Prostate gland (tissue), 2 donors: ENCODE measurements around the gene DENND1B. TPM values are rescaled to one million over a fixed set of nuclear protein-coding genes. Genes with fewer than 3 reads are reported as not detected.

Experiments used
- DNase-seq: peaks from one replicate; pipeline ENCODE4 v3.0.0-alpha.2; 2019; ENCODE audit warnings: low spot score
- H3K27ac ChIP-seq, 2 donors: fragments of 200-600 bp; sonication (generic); 2 replicates each; pipeline ENCODE4 v1.5.1; 2017 to 2019
- H3K27me3 ChIP-seq: fragments of 200-600 bp; sonication (generic); replicated peaks from 2 replicates; pipeline ENCODE4 v1.5.1; 2019; ENCODE audit not compliant: insufficient read depth
- H3K36me3 ChIP-seq, 2 donors: fragments of 200-600 bp; sonication (generic); 1 replicate in 1 of 2; 2 replicates in 1 of 2; pipeline versions ENCODE4 v1.5.1 to v1.8.1; 2017 to 2019
- H3K4me1 ChIP-seq: fragments of 200-600 bp; sonication (generic); replicated peaks from 2 replicates; pipeline ENCODE4 v1.5.1; 2019
- H3K4me3 ChIP-seq, 2 donors: fragments of 200-600 bp; sonication (generic); 2 replicates each; pipeline ENCODE4 v1.5.1; 2017 to 2019
- H3K9me3 ChIP-seq: fragments of 200-600 bp; sonication (generic); 2 replicates; pipeline ENCODE4 v1.5.1; 2017
- POLR2A ChIP-seq: fragments of 450-650 bp; IDR thresholded peaks from one replicate; pipeline ENCODE4 v1.6.1; 2016; ENCODE audit warnings: antibody characterized with exemption, mild to moderate bottlenecking
- POLR2AphosphoS5 ChIP-seq: sonication (generic); formaldehyde crosslinking; IDR thresholded peaks from one replicate; pipeline ENCODE4 v1.6.1; 2017; ENCODE audit warnings: antibody characterized with exemption
- WGBS: methylation state at CpG from one replicate; pipeline ENCODE4 v1.1.5; 2018; 5-methylcytosine and 5-hydroxymethylcytosine counted together
- intact Hi-C: fragments of 100-400 bp; cut with DNase I; formaldehyde crosslinking; loops from one replicate; pipeline ENCODE4 v1.14.2; 2022
- total RNA-seq, 2 donors: library from RNA; depleted of rRNA; stranded (reverse); fragments of >200 nt; gene quantifications; one replicate each; pipeline ENCODE4 v1.1.0, GENCODE V29; 2016
- TF ChIP-seq, protein P1 (sequence below), 4 experiments: fragments of 200-600 bp in 2 of 4; fragments of 450-650 bp in 2 of 4; sonication (generic) in 2 of 4; IDR thresholded peaks; 1 replicate in 3 of 4; 2 replicates in 1 of 4; pipeline ENCODE4 v1.5.1; 2016 to 2019; ENCODE audit warnings: antibody characterized with exemption in 4 of 4, mild to moderate bottlenecking in 2 of 4, moderate library complexity in 2 of 4

Gene DENND1B
- total RNA-seq, 2 donors from 2014 or later = 13.5 to 14.1 TPM

DNA sequence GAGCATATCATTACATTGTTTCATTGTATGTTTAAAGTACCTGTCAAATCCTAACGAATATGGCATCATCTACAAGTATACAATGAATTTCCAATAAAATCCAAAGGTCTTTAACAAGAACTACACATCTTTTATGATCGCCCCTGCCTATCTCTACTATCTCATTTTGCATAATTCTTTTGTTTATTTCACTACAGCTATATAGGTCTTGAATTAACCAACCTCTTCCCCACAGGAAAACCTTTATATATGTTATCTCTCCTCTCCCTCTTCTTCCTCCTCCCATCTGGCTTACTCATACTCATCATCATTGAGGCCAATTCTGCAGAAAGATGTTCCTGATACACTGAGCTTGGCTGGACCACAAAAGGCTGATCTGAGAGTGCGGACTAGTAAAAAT is 175.5 kb downstream of the DENND1B start:
- TF ChIP-seq POLR2AphosphoS5 = no peak
- TF ChIP-seq, protein P1, sequence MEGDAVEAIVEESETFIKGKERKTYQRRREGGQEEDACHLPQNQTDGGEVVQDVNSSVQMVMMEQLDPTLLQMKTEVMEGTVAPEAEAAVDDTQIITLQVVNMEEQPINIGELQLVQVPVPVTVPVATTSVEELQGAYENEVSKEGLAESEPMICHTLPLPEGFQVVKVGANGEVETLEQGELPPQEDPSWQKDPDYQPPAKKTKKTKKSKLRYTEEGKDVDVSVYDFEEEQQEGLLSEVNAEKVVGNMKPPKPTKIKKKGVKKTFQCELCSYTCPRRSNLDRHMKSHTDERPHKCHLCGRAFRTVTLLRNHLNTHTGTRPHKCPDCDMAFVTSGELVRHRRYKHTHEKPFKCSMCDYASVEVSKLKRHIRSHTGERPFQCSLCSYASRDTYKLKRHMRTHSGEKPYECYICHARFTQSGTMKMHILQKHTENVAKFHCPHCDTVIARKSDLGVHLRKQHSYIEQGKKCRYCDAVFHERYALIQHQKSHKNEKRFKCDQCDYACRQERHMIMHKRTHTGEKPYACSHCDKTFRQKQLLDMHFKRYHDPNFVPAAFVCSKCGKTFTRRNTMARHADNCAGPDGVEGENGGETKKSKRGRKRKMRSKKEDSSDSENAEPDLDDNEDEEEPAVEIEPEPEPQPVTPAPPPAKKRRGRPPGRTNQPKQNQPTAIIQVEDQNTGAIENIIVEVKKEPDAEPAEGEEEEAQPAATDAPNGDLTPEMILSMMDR (IDR thresholded peaks at IDR 0.05) = no peak
- no peak for TF ChIP-seq POLR2A
- intact Hi-C loops = no loop called here
- Histone ChIP-seq H3K27me3 (no peaks in the 10 kb centered on the region), H3K36me3 (no peaks in the 10 kb centered on the region), H3K9me3 (no peaks in the 10 kb centered on the region), H3K27ac (no peak overlapping the region), H3K4me1 (no peaks in the 10 kb centered on the region), H3K4me3 (no peak overlapping the region)
- DNase-seq = no peak
- 70% methylated on average over 3 of the region's 3 CpGs for WGBS

DNA sequence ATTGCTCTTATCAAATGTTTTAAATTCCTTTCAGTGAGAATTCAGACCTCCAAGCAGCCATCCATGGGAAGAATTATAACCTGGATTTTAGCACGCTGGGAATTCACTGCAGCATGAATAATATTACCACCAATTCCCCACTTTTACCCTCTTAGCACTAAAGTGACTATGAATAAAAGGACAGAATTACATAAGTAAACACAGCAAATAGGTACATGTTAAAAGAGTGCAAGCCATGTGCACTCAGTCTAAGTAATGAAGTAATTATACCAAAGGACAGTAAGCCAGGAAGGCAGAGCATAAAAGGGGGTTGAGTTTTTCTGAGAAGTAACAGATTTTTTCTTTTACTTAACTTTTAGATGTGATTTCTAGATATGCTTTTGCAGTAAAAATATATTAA is 176.3 kb downstream of the DENND1B start:
- Histone ChIP-seq H3K36me3 (no peaks in the 10 kb centered on the region), H3K9me3 (no peaks in the 10 kb centered on the region), H3K27me3 (no peaks in the 10 kb centered on the region), H3K4me1 (no peaks in the 10 kb centered on the region), H3K27ac (no peak overlapping the region), H3K4me3 (no peak overlapping the region)
- no peak for DNase-seq
- WGBS = 85% methylated on average over 1 of the region's 1 CpG
- no peak for TF ChIP-seq POLR2AphosphoS5
- TF ChIP-seq POLR2A = no peak
- TF ChIP-seq, protein P1 (IDR thresholded peaks at IDR 0.05) = no peak
- intact Hi-C loops = no loop called here

DNA sequence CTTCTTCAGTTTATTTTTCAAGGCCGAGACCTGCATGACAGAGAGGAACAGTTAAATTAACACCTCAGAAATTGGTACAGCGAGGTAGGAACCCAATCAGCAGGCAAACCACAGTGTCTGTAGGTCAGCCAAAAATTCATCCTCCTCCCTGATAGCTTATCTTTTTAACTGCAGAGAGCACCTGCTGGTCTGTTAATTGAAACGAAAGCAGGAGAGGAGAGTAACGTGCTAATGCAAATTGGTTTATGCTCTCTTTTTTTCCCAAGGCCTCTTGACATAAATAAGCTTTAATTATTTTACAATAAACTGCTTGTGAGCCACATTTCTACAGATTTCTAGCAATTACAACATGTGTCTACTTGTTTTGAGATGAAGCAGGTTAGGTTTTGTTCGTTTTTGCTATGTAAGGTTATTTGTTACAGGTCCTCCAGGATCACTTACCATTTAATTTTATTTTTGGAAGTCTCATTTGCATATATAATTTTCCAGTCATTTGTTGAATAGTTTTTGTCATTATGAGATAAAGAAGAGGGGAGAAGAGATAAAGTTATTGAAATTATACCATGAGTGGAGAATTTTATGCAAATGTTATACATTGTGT is 179.9 kb downstream of the DENND1B start:
- intact Hi-C loops = no loop called here
- no peaks in the 10 kb centered on the region for H3K4me1 ChIP-seq

DNA sequence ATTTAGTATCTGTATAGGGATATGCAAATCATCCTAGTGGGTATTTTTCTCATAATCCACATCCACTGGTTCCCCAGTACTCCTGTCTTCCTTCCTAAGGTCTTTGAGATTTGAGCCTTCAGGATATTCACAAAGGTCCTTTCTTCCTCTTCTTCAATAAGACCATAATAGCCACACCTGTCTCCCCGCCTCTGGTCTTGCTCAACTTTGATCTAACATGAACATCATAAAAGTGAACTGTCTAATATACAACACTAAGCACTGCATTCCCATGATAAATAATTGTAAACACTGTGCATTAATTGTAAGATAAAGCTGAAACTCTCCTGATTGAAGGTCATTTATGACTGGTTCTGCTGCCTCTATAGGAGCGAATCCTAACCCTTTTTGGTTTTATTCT is 184.6 kb downstream of the DENND1B start:
- no peak for TF ChIP-seq POLR2AphosphoS5
- TF ChIP-seq POLR2A = no peak
- TF ChIP-seq, protein P1 (IDR thresholded peaks at IDR 0.05) = no peak

More for the DNA sequence above, 179.9 kb downstream of the DENND1B start:
- 70% methylated on average over 5 of the region's 5 CpGs for WGBS
- DNase-seq = no peak
- TF ChIP-seq, protein P1 (IDR thresholded peaks at IDR 0.05) = no peak
- no peak overlapping the region for H3K27ac ChIP-seq
- no peaks in the 10 kb centered on the region for H3K9me3 ChIP-seq
- H3K36me3 ChIP-seq = no peaks in the 10 kb centered on the region
- H3K27me3 ChIP-seq = no peaks in the 10 kb centered on the region
- H3K4me3 ChIP-seq = no peak overlapping the region

DNA sequence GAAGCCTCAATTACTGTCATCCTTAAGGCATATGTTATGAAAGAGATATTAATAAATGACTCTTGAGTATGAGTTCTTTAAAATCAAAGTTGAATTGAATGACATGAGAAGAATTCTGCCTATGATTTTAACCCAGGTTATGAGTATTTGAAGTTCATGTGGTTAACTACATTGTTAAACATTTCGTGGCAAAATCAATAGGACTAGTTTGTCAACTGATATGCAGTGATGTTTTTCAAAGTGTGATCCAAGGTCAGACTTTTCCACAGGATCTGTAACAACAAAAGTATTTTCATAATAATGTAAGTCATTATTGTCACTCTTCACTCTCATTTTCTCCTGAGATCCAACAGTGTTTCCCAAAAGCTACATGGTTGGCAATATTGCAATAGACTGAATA is 189.5 kb downstream of the DENND1B start:
- Histone ChIP-seq H3K27me3 (no peaks in the 10 kb centered on the region), H3K4me3 (no peak overlapping the region), H3K4me1 (no peaks in the 10 kb centered on the region), H3K27ac (no peak overlapping the region), H3K36me3 (no peaks in the 10 kb centered on the region), H3K9me3 (no peaks in the 10 kb centered on the region)
- DNase-seq = no peak
- WGBS = 87% methylated on average over 1 of the region's 1 CpG
- TF ChIP-seq POLR2A (no peak), POLR2AphosphoS5 (no peak)
- TF ChIP-seq, protein P1 (IDR thresholded peaks at IDR 0.05) = no peak
- intact Hi-C loops = no loop called here

More for the DNA sequence above, 184.6 kb downstream of the DENND1B start:
- H3K27ac ChIP-seq = no peak overlapping the region
- H3K36me3 ChIP-seq = no peaks in the 10 kb centered on the region
- intact Hi-C loops = no loop called here
- H3K4me3 ChIP-seq = no peak overlapping the region
- H3K27me3 ChIP-seq = no peaks in the 10 kb centered on the region
- no peak for DNase-seq
- 99% methylated on average over 2 of the region's 2 CpGs for WGBS
- H3K4me1 ChIP-seq = no peaks in the 10 kb centered on the region
- no peaks in the 10 kb centered on the region for H3K9me3 ChIP-seq
